Liver (tissue), 9 donors: ENCODE results near the gene LRRC27. TPM values are rescaled to one million over a fixed set of nuclear protein-coding genes. Genes with fewer than 3 reads are reported as not detected.
A peak's percentile ranks its signal among the peaks of the same experiment; 100 is the strongest.

Experiments
- DNase-seq: peaks from one replicate; pipeline ENCODE4 v3.0.0-alpha.2; 2017; ENCODE audit warnings: low spot score
- H3K27ac ChIP-seq, 2 donors: one replicate each; pipeline ENCODE4 v1.7.0; 2013; ENCODE audit warnings: inconsistent platforms in 2 of 2, low read length in 2 of 2, control low read depth in 1 of 2, low read depth in 1 of 2, mild to moderate bottlenecking in 1 of 2
- H3K27me3 ChIP-seq, 4 donors: one replicate each; pipeline versions ENCODE4 v1.6.1 to v1.7.0; 2013; ENCODE audit warnings: low read length in 3 of 4, inconsistent platforms in 1 of 4, mild to moderate bottlenecking in 1 of 4, moderate library complexity in 1 of 4; ENCODE audit not compliant: control insufficient read depth in 4 of 4, insufficient read depth in 4 of 4
- H3K36me3 ChIP-seq, 4 donors: one replicate each; pipeline versions ENCODE4 v1.6.1 to v1.7.0; 2013; ENCODE audit warnings: low read length in 3 of 4, mild to moderate bottlenecking in 3 of 4, low read depth in 1 of 4, moderate library complexity in 1 of 4; ENCODE audit not compliant: control insufficient read depth in 4 of 4, insufficient read depth in 3 of 4
- H3K4me1 ChIP-seq, 4 donors: one replicate each; pipeline versions ENCODE4 v1.6.1 to v1.7.0; 2013; ENCODE audit warnings: low read length in 3 of 4, mild to moderate bottlenecking in 3 of 4, moderate library complexity in 1 of 4; ENCODE audit not compliant: control insufficient read depth in 4 of 4, insufficient read depth in 4 of 4
- H3K4me3 ChIP-seq, 3 donors: one replicate each; pipeline versions ENCODE4 v1.6.1 to v1.7.0; 2013; ENCODE audit warnings: low read length in 3 of 3, control low read depth in 1 of 3, low read depth in 1 of 3, mild to moderate bottlenecking in 1 of 3
- H3K9ac ChIP-seq, 2 donors: one replicate each; pipeline ENCODE4 v1.7.0; 2013; ENCODE audit warnings: low read length in 2 of 2, mild to moderate bottlenecking in 2 of 2, moderate library complexity in 2 of 2, control low read depth in 1 of 2, low read depth in 1 of 2
- H3K9me3 ChIP-seq, 4 donors: one replicate each; pipeline versions ENCODE4 v1.6.1 to v1.7.0; 2013; ENCODE audit warnings: low read length in 3 of 4; ENCODE audit not compliant: control insufficient read depth in 4 of 4
- FOXA2 ChIP-seq: IDR thresholded peaks from 2 replicates; pipeline ENCODE4 v1.6.1; 2016; ENCODE audit warnings: antibody characterized with exemption
- GABPA ChIP-seq, 2 donors: IDR thresholded peaks in 1 of 2; conservative IDR thresholded peaks in 1 of 2; 2 replicates each; pipeline ENCODE4 v1.6.1; 2016; ENCODE audit warnings: antibody characterized with exemption in 2 of 2, mild to moderate bottlenecking in 1 of 2, moderate library complexity in 1 of 2
- HNF4A ChIP-seq, 2 donors: conservative IDR thresholded peaks; 2 replicates each; pipeline ENCODE4 v1.6.1; 2016; ENCODE audit warnings: antibody characterized with exemption in 2 of 2, mild to moderate bottlenecking in 2 of 2
- HNF4G ChIP-seq: IDR thresholded peaks from 2 replicates; pipeline ENCODE4 v1.6.1; 2016; ENCODE audit warnings: antibody characterized with exemption
- JUND ChIP-seq, 2 donors: IDR thresholded peaks; 2 replicates each; pipeline ENCODE4 v1.6.1; 2016; ENCODE audit warnings: antibody characterized with exemption in 2 of 2
- NR2F2 ChIP-seq: IDR thresholded peaks from 2 replicates; pipeline ENCODE4 v1.6.1; 2016; ENCODE audit warnings: antibody characterized with exemption
- RAD21 ChIP-seq, 2 donors: IDR thresholded peaks; 2 replicates each; pipeline ENCODE4 v1.6.1; 2016; ENCODE audit warnings: antibody characterized with exemption in 2 of 2, mild to moderate bottlenecking in 2 of 2
- SP1 ChIP-seq: IDR thresholded peaks from 2 replicates; pipeline ENCODE4 v1.6.1; 2018; ENCODE audit warnings: antibody characterized with exemption, mild to moderate bottlenecking
- TAF1 ChIP-seq: conservative IDR thresholded peaks from 2 replicates; pipeline ENCODE4 v1.6.1; 2016; ENCODE audit warnings: antibody characterized with exemption, mild to moderate bottlenecking
- WGBS: extraction: QIAGEN DNeasy Blood & Tissue Kit; methylation state at CpG from one replicate; pipeline ENCODE4 v1.1.7; 2013; 5-methylcytosine and 5-hydroxymethylcytosine counted together
- polyA plus RNA-seq, 2 donors: library from polyadenylated mRNA; stranded (reverse) in 1 of 2; unstranded in 1 of 2; fragments of 200-250 nt in 1 of 2; fragments of >200 nt in 1 of 2; fragmentation: Nextera tagmentation in 1 of 2; extraction: Ambion mirVana in 1 of 2; gene quantifications; one replicate each; pipeline versions ENCODE4 v1.2.1 to v1.2.3, GENCODE V29; 2013 to 2015
- total RNA-seq, 2 donors: library from RNA; depleted of rRNA; stranded (reverse); fragments of >200 nt; gene quantifications; one replicate each; pipeline ENCODE4 v1.2.3, GENCODE V29; 2014
- TF ChIP-seq, protein P1 (sequence below): IDR thresholded peaks from 2 replicates; pipeline ENCODE4 v1.6.1; 2016; ENCODE audit warnings: antibody characterized with exemption
- TF ChIP-seq, protein P2 (sequence below): IDR thresholded peaks from 2 replicates; pipeline ENCODE4 v1.6.1; 2016; ENCODE audit warnings: antibody characterized with exemption
- TF ChIP-seq, protein P3 (sequence below): fragments of 150-350 bp; IDR thresholded peaks from 2 replicates; pipeline ENCODE4 v1.5.1; 2017; ENCODE audit warnings: improper control_type of control experiment, low read depth, low read length; ENCODE audit not compliant: missing input control
- TF ChIP-seq, protein P4 (sequence below): IDR thresholded peaks from 2 replicates; pipeline ENCODE4 v1.6.1; 2016; ENCODE audit warnings: antibody characterized with exemption
- TF ChIP-seq, protein P5 (sequence below): IDR thresholded peaks from 2 replicates; pipeline ENCODE4 v1.6.1; 2016; ENCODE audit warnings: antibody characterized with exemption, mild to moderate bottlenecking
- donor health status: healthy.
- donor health status: healthy.
- donor health status: healthy.
- donor health status: healthy.
- donor health status: healthy.

LRRC27 gene
- total and polyA plus RNA-seq, 4 donors = 1.8 to 2.8 (median 2.6) TPM

DNA sequence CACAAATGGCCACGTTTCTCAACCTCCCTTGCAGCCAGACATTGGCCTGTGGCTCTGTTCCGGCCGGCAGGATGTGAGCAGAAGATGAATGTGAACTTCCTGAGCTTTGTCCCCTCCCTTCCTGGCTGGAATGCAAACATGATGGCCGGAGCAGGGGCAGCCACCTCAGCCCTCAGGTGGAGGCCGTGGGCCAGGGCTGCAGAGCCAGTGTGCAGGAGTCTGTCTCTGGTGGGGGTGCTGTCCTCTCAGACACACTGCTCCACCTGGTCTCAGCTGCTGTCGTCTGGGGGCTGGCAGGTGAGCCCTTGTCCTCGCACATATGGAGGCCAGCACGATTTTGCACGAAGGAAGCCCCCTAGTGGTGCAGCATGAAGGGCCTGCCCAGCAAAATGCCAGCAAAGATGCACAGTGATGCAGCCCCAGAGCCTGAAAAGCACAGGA, 39.7 kb downstream of the LRRC27 start:
- Histone ChIP-seq H3K9ac (no peak overlapping the region), H3K27me3 (no peaks in the 10 kb centered on the region), H3K4me1 (no peaks in the 10 kb centered on the region), H3K4me3 (no peak overlapping the region), H3K27ac (no peak overlapping the region), H3K9me3 (no peaks in the 10 kb centered on the region), H3K36me3 (peaks cover 0 to 3% (median under 1%) of the 10 kb centered on the region in 4 donors)
- TF ChIP-seq RAD21 (IDR thresholded peaks at IDR 0.05) (peak in 1 of 2 donors; percentile 14), SP1 (no peak), TAF1 (no peak), HNF4A (conservative IDR thresholded peaks at IDR 0.05) (no peak), NR2F2 (no peak)
- TF ChIP-seq, protein P1, sequence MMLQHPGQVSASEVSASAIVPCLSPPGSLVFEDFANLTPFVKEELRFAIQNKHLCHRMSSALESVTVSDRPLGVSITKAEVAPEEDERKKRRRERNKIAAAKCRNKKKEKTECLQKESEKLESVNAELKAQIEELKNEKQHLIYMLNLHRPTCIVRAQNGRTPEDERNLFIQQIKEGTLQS = no peak
- TF ChIP-seq, protein P2, sequence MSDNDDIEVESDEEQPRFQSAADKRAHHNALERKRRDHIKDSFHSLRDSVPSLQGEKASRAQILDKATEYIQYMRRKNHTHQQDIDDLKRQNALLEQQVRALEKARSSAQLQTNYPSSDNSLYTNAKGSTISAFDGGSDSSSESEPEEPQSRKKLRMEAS = no peak
- 79% methylated on average over 9 of the region's 9 CpGs for WGBS
- no peak for DNase-seq

DNA sequence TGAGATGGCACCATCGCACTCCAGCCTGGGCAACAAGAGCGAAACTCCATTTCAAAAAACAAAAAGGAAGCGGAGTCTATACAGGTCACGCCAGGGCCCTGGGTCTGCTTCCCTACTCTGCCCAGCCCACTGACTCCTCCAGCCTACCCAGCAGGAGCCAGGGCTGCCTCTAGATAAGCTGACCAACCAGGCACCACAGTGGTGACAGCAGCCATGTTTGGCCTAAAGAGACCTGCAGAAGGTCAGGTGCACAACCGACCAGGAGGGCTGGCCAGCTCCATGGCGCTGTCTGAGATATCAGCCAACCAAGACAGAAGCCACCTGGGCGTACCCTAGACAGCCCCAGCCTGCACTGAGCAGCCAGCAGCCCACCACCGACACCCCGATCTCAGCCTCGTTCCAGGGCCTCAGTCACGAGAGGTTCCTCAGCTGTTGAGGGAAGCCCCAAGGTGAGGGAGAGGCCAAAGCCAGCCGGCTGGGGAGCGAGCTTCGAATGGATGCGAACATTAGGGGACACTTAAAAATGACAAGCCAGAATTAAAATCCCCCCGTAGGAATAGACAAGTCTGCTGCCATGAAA, 40.6 kb downstream of the LRRC27 start:
- Histone ChIP-seq H3K27me3 (no peaks in the 10 kb centered on the region), H3K27ac (no peak overlapping the region), H3K36me3 (no peaks in the 10 kb centered on the region), H3K9ac (no peak overlapping the region), H3K9me3 (no peaks in the 10 kb centered on the region), H3K4me1 (no peaks in the 10 kb centered on the region), H3K4me3 (no peak overlapping the region)
- TF ChIP-seq, protein P3, sequence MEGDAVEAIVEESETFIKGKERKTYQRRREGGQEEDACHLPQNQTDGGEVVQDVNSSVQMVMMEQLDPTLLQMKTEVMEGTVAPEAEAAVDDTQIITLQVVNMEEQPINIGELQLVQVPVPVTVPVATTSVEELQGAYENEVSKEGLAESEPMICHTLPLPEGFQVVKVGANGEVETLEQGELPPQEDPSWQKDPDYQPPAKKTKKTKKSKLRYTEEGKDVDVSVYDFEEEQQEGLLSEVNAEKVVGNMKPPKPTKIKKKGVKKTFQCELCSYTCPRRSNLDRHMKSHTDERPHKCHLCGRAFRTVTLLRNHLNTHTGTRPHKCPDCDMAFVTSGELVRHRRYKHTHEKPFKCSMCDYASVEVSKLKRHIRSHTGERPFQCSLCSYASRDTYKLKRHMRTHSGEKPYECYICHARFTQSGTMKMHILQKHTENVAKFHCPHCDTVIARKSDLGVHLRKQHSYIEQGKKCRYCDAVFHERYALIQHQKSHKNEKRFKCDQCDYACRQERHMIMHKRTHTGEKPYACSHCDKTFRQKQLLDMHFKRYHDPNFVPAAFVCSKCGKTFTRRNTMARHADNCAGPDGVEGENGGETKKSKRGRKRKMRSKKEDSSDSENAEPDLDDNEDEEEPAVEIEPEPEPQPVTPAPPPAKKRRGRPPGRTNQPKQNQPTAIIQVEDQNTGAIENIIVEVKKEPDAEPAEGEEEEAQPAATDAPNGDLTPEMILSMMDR = no peak
- no peak for TF ChIP-seq FOXA2
- TF ChIP-seq, protein P4, sequence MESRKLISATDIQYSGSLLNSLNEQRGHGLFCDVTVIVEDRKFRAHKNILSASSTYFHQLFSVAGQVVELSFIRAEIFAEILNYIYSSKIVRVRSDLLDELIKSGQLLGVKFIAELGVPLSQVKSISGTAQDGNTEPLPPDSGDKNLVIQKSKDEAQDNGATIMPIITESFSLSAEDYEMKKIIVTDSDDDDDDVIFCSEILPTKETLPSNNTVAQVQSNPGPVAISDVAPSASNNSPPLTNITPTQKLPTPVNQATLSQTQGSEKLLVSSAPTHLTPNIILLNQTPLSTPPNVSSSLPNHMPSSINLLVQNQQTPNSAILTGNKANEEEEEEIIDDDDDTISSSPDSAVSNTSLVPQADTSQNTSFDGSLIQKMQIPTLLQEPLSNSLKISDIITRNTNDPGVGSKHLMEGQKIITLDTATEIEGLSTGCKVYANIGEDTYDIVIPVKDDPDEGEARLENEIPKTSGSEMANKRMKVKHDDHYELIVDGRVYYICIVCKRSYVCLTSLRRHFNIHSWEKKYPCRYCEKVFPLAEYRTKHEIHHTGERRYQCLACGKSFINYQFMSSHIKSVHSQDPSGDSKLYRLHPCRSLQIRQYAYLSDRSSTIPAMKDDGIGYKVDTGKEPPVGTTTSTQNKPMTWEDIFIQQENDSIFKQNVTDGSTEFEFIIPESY = no peak
- no peak for TF ChIP-seq GABPA (IDR thresholded peaks at IDR 0.05 in 1 of 2, conservative IDR thresholded peaks at IDR 0.05 in 1 of 2)
- no peak for TF ChIP-seq HNF4G
- no peak for TF ChIP-seq JUND (IDR thresholded peaks at IDR 0.05)
- TF ChIP-seq, protein P5, sequence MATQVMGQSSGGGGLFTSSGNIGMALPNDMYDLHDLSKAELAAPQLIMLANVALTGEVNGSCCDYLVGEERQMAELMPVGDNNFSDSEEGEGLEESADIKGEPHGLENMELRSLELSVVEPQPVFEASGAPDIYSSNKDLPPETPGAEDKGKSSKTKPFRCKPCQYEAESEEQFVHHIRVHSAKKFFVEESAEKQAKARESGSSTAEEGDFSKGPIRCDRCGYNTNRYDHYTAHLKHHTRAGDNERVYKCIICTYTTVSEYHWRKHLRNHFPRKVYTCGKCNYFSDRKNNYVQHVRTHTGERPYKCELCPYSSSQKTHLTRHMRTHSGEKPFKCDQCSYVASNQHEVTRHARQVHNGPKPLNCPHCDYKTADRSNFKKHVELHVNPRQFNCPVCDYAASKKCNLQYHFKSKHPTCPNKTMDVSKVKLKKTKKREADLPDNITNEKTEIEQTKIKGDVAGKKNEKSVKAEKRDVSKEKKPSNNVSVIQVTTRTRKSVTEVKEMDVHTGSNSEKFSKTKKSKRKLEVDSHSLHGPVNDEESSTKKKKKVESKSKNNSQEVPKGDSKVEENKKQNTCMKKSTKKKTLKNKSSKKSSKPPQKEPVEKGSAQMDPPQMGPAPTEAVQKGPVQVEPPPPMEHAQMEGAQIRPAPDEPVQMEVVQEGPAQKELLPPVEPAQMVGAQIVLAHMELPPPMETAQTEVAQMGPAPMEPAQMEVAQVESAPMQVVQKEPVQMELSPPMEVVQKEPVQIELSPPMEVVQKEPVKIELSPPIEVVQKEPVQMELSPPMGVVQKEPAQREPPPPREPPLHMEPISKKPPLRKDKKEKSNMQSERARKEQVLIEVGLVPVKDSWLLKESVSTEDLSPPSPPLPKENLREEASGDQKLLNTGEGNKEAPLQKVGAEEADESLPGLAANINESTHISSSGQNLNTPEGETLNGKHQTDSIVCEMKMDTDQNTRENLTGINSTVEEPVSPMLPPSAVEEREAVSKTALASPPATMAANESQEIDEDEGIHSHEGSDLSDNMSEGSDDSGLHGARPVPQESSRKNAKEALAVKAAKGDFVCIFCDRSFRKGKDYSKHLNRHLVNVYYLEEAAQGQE = no peak
- TF ChIP-seq NR2F2 = no peak
- TF ChIP-seq SP1 = no peak
- TF ChIP-seq, protein P2 = no peak
- no peak for DNase-seq
- 94% methylated on average over 16 of the region's 16 CpGs for WGBS
